Activated T-helper 1 cell treated with anti-CD3 and anti-CD28 coated beads, Interleukin-12 subunit alpha, Interleukin-12 subunit beta, Interleukin-2, Interleukin-4 antibody, amounts not matched to agents 30 ng/mL and 10 ng/mL and 1 ng/mL, durations not matched to agents 14 hours and 24 hours and 36 hours (primary cell): ENCODE data around the gene BDKRB2. TPM values are rescaled to one million over a fixed set of nuclear protein-coding genes. Genes with fewer than 3 reads are reported as not detected.

Experiments used
- DNase-seq: peaks from one replicate; pipeline ENCODE4 v3.0.0; 2021; ENCODE audit warnings: low spot score
- H3K27ac Mint-ChIP-seq: one replicate; pipeline ENCODE4 v1.8.0; 2021; ENCODE audit warnings: mild to moderate bottlenecking, mixed read lengths
- H3K27me3 Mint-ChIP-seq: one replicate; pipeline ENCODE4 v1.8.0; 2022; ENCODE audit warnings: mild to moderate bottlenecking, moderate library complexity, mixed read lengths; ENCODE audit not compliant: insufficient read depth
- H3K36me3 Mint-ChIP-seq: one replicate; pipeline ENCODE4 v1.8.0; 2021; ENCODE audit warnings: low read depth, mixed read lengths
- H3K4me1 Mint-ChIP-seq: one replicate; pipeline ENCODE4 v1.8.0; 2021; ENCODE audit warnings: low read depth, mixed read lengths
- H3K4me3 Mint-ChIP-seq: one replicate; pipeline ENCODE4 v1.8.0; 2021; ENCODE audit warnings: mild to moderate bottlenecking, moderate library complexity, mixed read lengths
- H3K9me3 Mint-ChIP-seq: one replicate; pipeline ENCODE4 v1.8.0; 2021; ENCODE audit warnings: mixed read lengths
- intact Hi-C: fragments of 100-400 bp; cut with micrococcal nuclease; formaldehyde crosslinking; loops from one replicate; pipeline ENCODE4 v1.15.1; 2024
- total RNA-seq: library from RNA; stranded (reverse); gene quantifications from 2 replicates; pipeline ENCODE4 v1.2.3, GENCODE V29; 2022

BDKRB2 gene
- total RNA-seq, 1 donor from 2014 or later, result not detected

GRCh38 chr14:96197163-96197852 lies 7.3 kb upstream of the BDKRB2 start:
- Mint-ChIP-seq H3K4me1 (peaks cover 14% of the 10 kb centered on the region), H3K36me3 (no peaks in the 10 kb centered on the region), H3K27me3 (no peaks in the 10 kb centered on the region), H3K27ac (no peak overlapping the region), H3K9me3 (peaks cover 5% of the 10 kb centered on the region), H3K4me3 (no peak overlapping the region)
- DNase-seq, result no peak
- intact Hi-C loops, result no loop called here

- no peaks in the 10 kb centered on the region for H3K27me3 Mint-ChIP-seq
- intact Hi-C loops, result no loop called here
- DNase-seq, result no peak
- peaks cover 14% of the 10 kb centered on the region for H3K4me1 Mint-ChIP-seq
- peaks cover 5% of the 10 kb centered on the region for H3K9me3 Mint-ChIP-seq
- H3K4me3 Mint-ChIP-seq, result no peak overlapping the region
- H3K36me3 Mint-ChIP-seq, result no peaks in the 10 kb centered on the region
- no peak overlapping the region for H3K27ac Mint-ChIP-seq
Measured at GRCh38 chr14:96197969-96198368, 6.7 kb upstream of the BDKRB2 start.

GRCh38 chr14:96198430-96199130 lies 6.1 kb upstream of the BDKRB2 start:
- no peaks in the 10 kb centered on the region for H3K36me3 Mint-ChIP-seq
- H3K27me3 Mint-ChIP-seq, result no peaks in the 10 kb centered on the region
- peaks cover 14% of the 10 kb centered on the region for H3K4me1 Mint-ChIP-seq
- H3K4me3 Mint-ChIP-seq, result peak overlapping the region; percentile 65
- peak; percentile 1 for DNase-seq
- no peak overlapping the region for H3K27ac Mint-ChIP-seq
- peaks cover 5% of the 10 kb centered on the region for H3K9me3 Mint-ChIP-seq
- intact Hi-C loops, result no loop called here

GRCh38 chr14:96201157-96201556 lies 3.5 kb upstream of the BDKRB2 start:
- Mint-ChIP-seq H3K27me3 (peaks cover 4% of the 10 kb centered on the region), H3K4me3 (no peak overlapping the region), H3K27ac (no peak overlapping the region), H3K9me3 (peaks cover 4% of the 10 kb centered on the region), H3K4me1 (peaks cover 19% of the 10 kb centered on the region), H3K36me3 (no peaks in the 10 kb centered on the region)
- intact Hi-C loops, result no loop called here
- no peak for DNase-seq

- Mint-ChIP-seq H3K27ac (no peak overlapping the region), H3K9me3 (no peaks in the 10 kb centered on the region), H3K4me3 (no peak overlapping the region), H3K27me3 (peaks cover 4% of the 10 kb centered on the region), H3K4me1 (peaks cover 14% of the 10 kb centered on the region), H3K36me3 (no peaks in the 10 kb centered on the region)
- intact Hi-C loops, result no loop called here
- DNase-seq, result no peak
Measured at GRCh38 chr14:96201965-96202364, 2.7 kb upstream of the BDKRB2 start.

- Mint-ChIP-seq H3K36me3 (no peaks in the 10 kb centered on the region), H3K4me3 (no peak overlapping the region), H3K4me1 (peaks cover 14% of the 10 kb centered on the region), H3K27me3 (peaks cover 4% of the 10 kb centered on the region), H3K27ac (no peak overlapping the region), H3K9me3 (no peaks in the 10 kb centered on the region)
- no peak for DNase-seq
- intact Hi-C loops, result no loop called here
Measured at GRCh38 chr14:96202441-96203094, 2.1 kb upstream of the BDKRB2 start.

GRCh38 chr14:96203116-96203515 lies 1.5 kb upstream of the BDKRB2 start:
- Mint-ChIP-seq H3K27me3 (peaks cover 4% of the 10 kb centered on the region), H3K9me3 (no peaks in the 10 kb centered on the region), H3K4me3 (no peak overlapping the region), H3K36me3 (no peaks in the 10 kb centered on the region), H3K4me1 (peaks cover 14% of the 10 kb centered on the region), H3K27ac (no peak overlapping the region)
- intact Hi-C loops, result no loop called here
- no peak for DNase-seq

GRCh38 chr14:96203635-96204034 lies 1.0 kb upstream of the BDKRB2 start:
- H3K36me3 Mint-ChIP-seq, result no peaks in the 10 kb centered on the region
- H3K9me3 Mint-ChIP-seq, result no peaks in the 10 kb centered on the region
- no peak overlapping the region for H3K4me3 Mint-ChIP-seq
- H3K27me3 Mint-ChIP-seq, result peaks cover 4% of the 10 kb centered on the region
- H3K27ac Mint-ChIP-seq, result no peak overlapping the region
- no peak for DNase-seq
- peaks cover 10% of the 10 kb centered on the region for H3K4me1 Mint-ChIP-seq
- intact Hi-C loops, result no loop called here

- H3K36me3 Mint-ChIP-seq, result no peaks in the 10 kb centered on the region
- DNase-seq, result no peak
Measured at GRCh38 chr14:96205059-96205977, 679 bp downstream of the BDKRB2 start.

GRCh38 chr14:96205978-96206360 lies 1.3 kb downstream of the BDKRB2 start:
- intact Hi-C loops, result no loop called here
- Mint-ChIP-seq H3K27ac (no peak overlapping the region), H3K9me3 (no peaks in the 10 kb centered on the region), H3K4me3 (no peak overlapping the region), H3K27me3 (peaks cover 4% of the 10 kb centered on the region), H3K36me3 (no peaks in the 10 kb centered on the region), H3K4me1 (peaks cover 5% of the 10 kb centered on the region)
- DNase-seq, result no peak

More at GRCh38 chr14:96205059-96205977, 679 bp downstream of the BDKRB2 start:
- Mint-ChIP-seq H3K4me1 (peaks cover 5% of the 10 kb centered on the region), H3K9me3 (no peaks in the 10 kb centered on the region), H3K27ac (no peak overlapping the region), H3K4me3 (no peak overlapping the region), H3K27me3 (peaks cover 4% of the 10 kb centered on the region)
- intact Hi-C loops, result no loop called here

GRCh38 chr14:96206461-96206860 lies 1.8 kb downstream of the BDKRB2 start:
- H3K27ac Mint-ChIP-seq, result no peak overlapping the region
- intact Hi-C loops, result no loop called here
- H3K9me3 Mint-ChIP-seq, result no peaks in the 10 kb centered on the region
- no peak for DNase-seq
- H3K4me1 Mint-ChIP-seq, result peaks cover 5% of the 10 kb centered on the region
- H3K27me3 Mint-ChIP-seq, result peaks cover 4% of the 10 kb centered on the region
- no peaks in the 10 kb centered on the region for H3K36me3 Mint-ChIP-seq
- no peak overlapping the region for H3K4me3 Mint-ChIP-seq

- H3K36me3 Mint-ChIP-seq, result no peaks in the 10 kb centered on the region
- no peak overlapping the region for H3K27ac Mint-ChIP-seq
- DNase-seq, result no peak
- peaks cover 8% of the 10 kb centered on the region for H3K9me3 Mint-ChIP-seq
- peaks cover 5% of the 10 kb centered on the region for H3K4me1 Mint-ChIP-seq
- H3K27me3 Mint-ChIP-seq, result peaks cover 4% of the 10 kb centered on the region
- H3K4me3 Mint-ChIP-seq, result no peak overlapping the region
- intact Hi-C loops, result no loop called here
Measured at GRCh38 chr14:96207686-96208085, 3.0 kb downstream of the BDKRB2 start.
